CD4-positive, alpha-beta T cell treated with Interleukin-10 for 1 hour (primary cell): ENCODE data around the gene PCDHA9.

Experiments used
- DNase-seq: peaks from one replicate; pipeline ENCODE4 v3.0.0-alpha.2; 2020

The PCDHA9 gene

DNA sequence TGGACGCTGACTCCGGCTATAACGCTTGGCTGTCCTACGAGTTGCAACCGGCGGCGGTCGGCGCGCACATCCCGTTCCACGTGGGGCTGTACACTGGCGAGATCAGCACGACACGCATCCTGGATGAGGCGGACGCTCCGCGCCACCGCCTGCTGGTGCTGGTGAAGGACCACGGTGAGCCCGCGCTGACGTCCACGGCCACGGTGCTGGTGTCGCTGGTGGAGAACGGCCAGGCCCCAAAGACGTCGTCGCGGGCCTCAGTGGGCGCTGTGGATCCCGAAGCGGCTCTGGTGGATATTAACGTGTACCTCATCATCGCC lies 29.0 kb downstream of the PCDHA9 start:
- no peak for DNase-seq

DNA sequence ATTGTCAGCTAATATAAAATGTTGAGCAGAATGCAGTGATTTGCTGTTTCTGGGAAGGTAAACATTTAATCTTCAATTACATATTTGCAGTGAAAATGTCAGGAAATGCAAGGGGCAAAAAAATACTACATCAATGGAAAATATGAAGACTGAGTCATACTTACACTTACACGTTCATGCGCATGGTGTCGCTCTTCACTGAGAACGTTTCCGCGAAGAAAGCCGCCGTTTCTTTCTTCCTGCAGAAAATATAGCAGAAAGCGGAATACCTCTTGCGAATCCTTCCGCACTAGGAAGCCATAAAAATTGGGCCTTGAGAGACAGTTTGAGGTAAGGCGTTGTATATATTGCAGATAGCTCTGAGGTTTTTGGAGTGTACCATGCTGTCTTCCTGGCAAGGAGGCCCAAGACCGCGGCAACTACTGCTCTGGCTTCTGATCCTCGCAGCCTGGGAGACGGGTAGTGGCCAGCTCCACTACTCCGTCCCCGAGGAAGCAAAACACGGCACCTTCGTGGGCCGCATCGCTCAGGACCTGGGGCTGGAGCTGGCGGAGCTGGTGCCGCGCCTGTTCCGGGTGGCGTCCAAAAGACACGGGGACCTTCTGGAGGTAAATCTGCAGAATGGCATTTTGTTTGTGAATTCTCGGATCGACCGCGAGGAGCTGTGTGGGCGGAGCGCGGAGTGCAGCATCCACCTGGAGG lies 33.9 kb downstream of the PCDHA9 start, which contains the start of gene PCDHA13:
Gene PCDHA13, plus strand, starts transcription at position 236 of the 702 bp plus-strand sequence. Its CDS starts 145 bp downstream, at position 381.
- DNase-seq, result no peak

DNA sequence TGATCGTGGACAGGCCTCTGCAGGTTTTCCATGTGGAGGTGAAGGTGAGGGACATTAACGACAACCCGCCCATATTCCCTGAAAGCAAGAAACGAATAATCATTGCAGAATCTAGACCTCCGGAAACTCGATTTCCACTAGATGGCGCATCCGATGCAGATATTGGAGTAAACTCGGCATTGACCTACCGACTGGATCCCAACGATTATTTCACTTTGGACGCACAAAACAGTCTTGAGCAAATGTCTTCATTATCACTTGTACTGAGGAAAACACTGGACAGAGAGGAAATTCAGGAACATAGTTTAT lies 34.4 kb downstream of the PCDHA9 start:
- DNase-seq, result no peak

DNA sequence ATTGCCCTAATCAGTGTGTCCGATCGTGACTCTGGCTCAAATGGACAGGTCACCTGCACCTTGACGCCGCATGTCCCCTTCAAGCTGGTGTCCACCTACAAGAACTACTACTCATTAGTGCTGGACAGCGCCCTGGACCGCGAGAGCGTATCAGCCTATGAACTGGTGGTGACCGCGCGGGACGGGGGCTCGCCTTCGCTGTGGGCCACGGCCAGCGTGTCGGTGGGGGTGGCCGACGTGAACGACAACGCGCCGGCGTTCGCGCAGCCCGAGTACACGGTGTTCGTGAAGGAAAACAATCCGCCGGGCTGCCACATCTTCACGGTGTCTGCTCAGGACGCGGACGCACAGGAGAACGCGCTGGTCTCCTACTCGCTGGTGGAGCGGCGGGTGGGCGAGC lies 35.2 kb downstream of the PCDHA9 start:
- DNase-seq, result no peak

DNA sequence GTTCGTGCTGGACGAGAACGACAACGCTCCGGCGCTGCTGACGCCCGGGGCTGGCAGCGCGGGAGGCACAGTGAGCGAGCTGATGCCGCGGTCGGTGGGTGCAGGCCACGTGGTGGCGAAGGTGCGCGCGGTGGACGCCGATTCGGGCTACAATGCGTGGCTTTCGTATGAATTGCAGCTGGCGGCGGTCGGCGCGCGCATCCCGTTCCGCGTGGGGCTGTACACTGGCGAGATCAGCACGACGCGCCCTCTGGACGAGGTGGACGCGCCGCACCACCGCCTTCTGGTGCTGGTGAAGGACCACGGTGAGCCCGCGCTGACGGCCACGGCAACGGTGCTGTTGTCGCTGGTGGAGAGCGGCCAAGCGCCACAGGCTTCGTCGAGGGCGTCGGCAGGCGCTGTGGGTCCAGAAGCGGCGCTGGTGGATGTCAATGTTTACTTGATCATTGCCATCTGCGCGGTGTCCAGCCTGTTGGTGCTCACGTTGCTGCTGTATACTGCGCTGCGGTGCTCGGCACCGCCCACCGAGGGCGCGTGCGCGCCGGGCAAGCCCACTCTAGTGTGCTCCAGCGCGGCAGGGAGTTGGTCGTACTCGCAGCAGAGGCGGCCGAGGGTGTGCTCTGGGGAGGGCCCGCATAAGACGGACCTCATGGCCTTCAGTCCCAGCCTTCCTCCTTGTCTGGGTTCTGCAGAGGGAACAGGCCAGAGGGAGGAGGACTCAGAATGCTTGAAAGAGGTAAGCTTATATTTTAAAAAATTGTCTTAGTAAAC lies 35.9 kb downstream of the PCDHA9 start:
- DNase-seq, result no peak
